SH-SY5Y (cell line): Measurements from ENCODE around the gene FEN1.

Experiments
- GATA2 ChIP-seq: IDR thresholded peaks from 2 replicates; pipeline ENCODE4 v1.6.1; 2011; ENCODE audit warnings: mild to moderate bottlenecking, low read depth, low read length
- GATA3 ChIP-seq: IDR thresholded peaks from 2 replicates; pipeline ENCODE4 v1.6.1; 2011; ENCODE audit warnings: low read depth, mild to moderate bottlenecking, low read length, moderate library complexity

- TF ChIP-seq GATA2, result no peak
- TF ChIP-seq GATA3, result no peak
Observed at GRCh38 chr11:61811831-61812230, 19.1 kb downstream of the FEN1 start.
